Measurements from ENCODE around the gene SSBP3. TPM values are rescaled to one million over a fixed set of nuclear protein-coding genes. Genes with fewer than 3 reads are reported as not detected.

SSBP3 gene
- total and polyA plus RNA-seq, 4 donors: 23.3 to 108 (median 66.3) TPM

DNA sequence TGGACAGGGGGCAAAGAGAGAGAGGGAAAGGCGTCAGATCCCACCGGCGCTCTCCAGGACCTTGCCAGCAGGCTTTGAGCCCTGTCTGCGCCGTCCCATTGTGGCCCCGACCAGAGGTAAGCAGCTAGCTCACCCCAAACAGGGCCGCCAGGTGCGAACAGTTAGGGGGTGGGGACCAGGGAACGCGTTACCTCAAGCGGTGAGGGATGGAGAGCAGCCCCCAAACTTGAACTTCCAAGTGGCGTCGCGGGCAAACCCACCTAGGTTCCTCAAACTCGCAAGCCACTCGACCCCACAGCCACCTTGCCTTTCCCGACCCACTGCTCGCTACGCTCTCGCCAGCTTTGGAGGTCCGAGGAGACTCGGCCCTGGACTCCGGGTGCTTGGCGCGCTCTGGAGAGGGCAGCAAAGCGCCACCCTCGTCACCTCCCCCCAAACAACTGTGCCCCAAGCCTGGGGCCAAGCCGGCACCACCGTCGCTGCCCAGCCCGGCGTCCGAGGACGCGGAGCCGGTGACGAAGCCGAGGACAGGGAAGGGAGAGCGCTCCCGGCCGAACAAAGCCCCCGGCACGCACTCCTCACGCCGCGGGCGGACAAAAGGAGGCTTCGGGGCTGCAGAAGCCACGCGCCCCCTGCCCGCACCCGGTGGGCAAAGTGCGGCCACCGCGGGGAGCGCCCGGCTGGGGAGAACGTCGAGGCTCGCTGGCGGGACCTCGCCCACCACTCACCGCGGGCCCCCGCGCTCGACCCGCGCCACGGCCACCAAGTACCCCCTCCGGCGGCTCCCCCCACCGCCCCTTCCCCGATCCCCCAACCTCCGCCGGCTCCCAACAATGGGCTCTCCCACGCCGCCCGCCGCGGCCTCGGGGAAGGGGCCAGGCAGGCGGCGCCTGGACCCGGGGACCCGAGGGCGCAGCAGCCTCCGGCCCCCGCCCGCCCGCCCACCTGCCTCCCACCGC is 976 bp downstream of the SSBP3 start:
- Histone ChIP-seq H3K4me1 (ENCODE audit: control insufficient read depth, insufficient read depth, low read length) (peaks cover 38% of the 10 kb centered on the region), H3K27me3 (ENCODE audit: control insufficient read depth, insufficient read depth, low read length) (no peaks in the 10 kb centered on the region), H3K27ac (ENCODE audit: low read depth, low read length) (no peak overlapping the region), H3K36me3 (ENCODE audit: control insufficient read depth, insufficient read depth, low read length) (peaks cover 17% of the 10 kb centered on the region), H3K9me3 (ENCODE audit: control insufficient read depth, insufficient read depth, low read length) (no peaks in the 10 kb centered on the region), H3K4me3 (ENCODE audit: low read depth, low read length) (peak overlapping the region; percentile 66)
- WGBS (ENCODE audit: insufficient coverage): under 1% methylated on average over 86 of the region's 92 CpGs
- DNase-seq (ENCODE audit: low read depth in 4 of 6, low spot score in 6 of 6): peak in 2 of 6 donors; percentile 58 to 59

- H3K9me3 ChIP-seq (ENCODE audit: control insufficient read depth, insufficient read depth, low read length): no peaks in the 10 kb centered on the region
- H3K27ac ChIP-seq (ENCODE audit: low read depth, low read length): no peak overlapping the region
- H3K27me3 ChIP-seq (ENCODE audit: control insufficient read depth, insufficient read depth, low read length): no peaks in the 10 kb centered on the region
- peaks cover 32% of the 10 kb centered on the region for H3K4me1 ChIP-seq (ENCODE audit: control insufficient read depth, insufficient read depth, low read length)
- WGBS (ENCODE audit: insufficient coverage): 51% methylated on average over 8 of the region's 11 CpGs
- DNase-seq (ENCODE audit: low read depth in 4 of 6, low spot score in 6 of 6): no peak
- H3K36me3 ChIP-seq (ENCODE audit: control insufficient read depth, insufficient read depth, low read length): peaks cover 20% of the 10 kb centered on the region
- H3K4me3 ChIP-seq (ENCODE audit: low read depth, low read length): peak overlapping the region; percentile 66
Observed at GRCh38 chr1:54404263-54404662, 1.9 kb downstream of the SSBP3 start.

DNA sequence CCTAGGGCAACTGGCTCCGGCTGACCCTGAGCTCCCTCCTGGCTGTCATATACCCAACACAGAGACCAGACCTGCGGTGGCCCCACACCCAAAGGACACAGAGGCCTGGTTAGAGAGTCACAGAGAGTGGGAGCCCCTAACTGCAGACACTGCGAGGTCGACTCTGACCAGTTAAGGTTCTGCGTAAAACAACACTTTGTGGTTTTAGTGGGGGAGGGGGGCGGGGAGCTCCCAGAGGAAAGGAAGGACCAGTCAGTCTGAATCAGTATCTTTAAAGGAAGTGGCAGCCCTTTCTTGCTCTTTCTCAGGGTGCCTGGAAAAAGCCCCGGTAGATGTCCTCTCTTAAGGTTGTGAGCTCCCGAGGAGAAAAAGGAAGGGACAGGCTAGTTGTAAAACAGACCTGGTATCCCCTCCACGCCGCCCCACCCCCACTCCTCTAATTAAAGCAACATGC is 2.4 kb downstream of the SSBP3 start:
- Histone ChIP-seq H3K4me1 (ENCODE audit: control insufficient read depth, insufficient read depth, low read length) (peaks cover 32% of the 10 kb centered on the region), H3K9me3 (ENCODE audit: control insufficient read depth, insufficient read depth, low read length) (no peaks in the 10 kb centered on the region), H3K36me3 (ENCODE audit: control insufficient read depth, insufficient read depth, low read length) (peaks cover 23% of the 10 kb centered on the region), H3K27ac (ENCODE audit: low read depth, low read length) (no peak overlapping the region), H3K4me3 (ENCODE audit: low read depth, low read length) (peak overlapping the region; percentile 66), H3K27me3 (ENCODE audit: control insufficient read depth, insufficient read depth, low read length) (no peaks in the 10 kb centered on the region)
- 39% methylated on average over 6 of the region's 10 CpGs for WGBS (ENCODE audit: insufficient coverage)
- no peak for DNase-seq (ENCODE audit: low read depth in 4 of 6, low spot score in 6 of 6)

DNA sequence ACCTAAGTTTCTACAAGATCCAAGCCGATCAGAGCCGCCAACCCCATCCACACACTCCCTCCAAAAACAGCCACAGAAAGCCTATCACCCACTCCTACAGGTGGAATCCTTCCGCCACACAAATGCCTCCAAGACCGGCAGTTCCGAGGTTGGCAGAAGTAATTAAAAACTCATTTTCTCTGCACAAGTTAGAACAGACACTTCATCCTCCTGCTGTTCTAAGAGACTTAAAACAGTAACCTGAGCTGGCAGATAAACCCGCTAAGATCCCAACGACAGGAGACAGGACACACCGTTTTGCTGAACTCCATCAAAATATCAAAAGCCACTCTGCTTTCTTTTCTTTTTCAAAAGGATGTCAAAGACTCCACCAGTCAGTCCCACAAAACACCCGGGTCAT is 2.8 kb downstream of the SSBP3 start:
- Histone ChIP-seq H3K27ac (ENCODE audit: low read depth, low read length) (no peak overlapping the region), H3K9me3 (ENCODE audit: control insufficient read depth, insufficient read depth, low read length) (no peaks in the 10 kb centered on the region), H3K4me1 (ENCODE audit: control insufficient read depth, insufficient read depth, low read length) (peaks cover 29% of the 10 kb centered on the region), H3K27me3 (ENCODE audit: control insufficient read depth, insufficient read depth, low read length) (no peaks in the 10 kb centered on the region), H3K36me3 (ENCODE audit: control insufficient read depth, insufficient read depth, low read length) (peaks cover 27% of the 10 kb centered on the region), H3K4me3 (ENCODE audit: low read depth, low read length) (peak overlapping the region; percentile 24)
- 56% methylated on average over 9 of the region's 9 CpGs for WGBS (ENCODE audit: insufficient coverage)
- DNase-seq (ENCODE audit: low read depth in 4 of 6, low spot score in 6 of 6): no peak

GRCh38 chr1:54402896-54403295 is 3.3 kb downstream of the SSBP3 start:
- no peak overlapping the region for H3K4me3 ChIP-seq (ENCODE audit: low read depth, low read length)
- H3K4me1 ChIP-seq (ENCODE audit: control insufficient read depth, insufficient read depth, low read length): peaks cover 28% of the 10 kb centered on the region
- no peaks in the 10 kb centered on the region for H3K27me3 ChIP-seq (ENCODE audit: control insufficient read depth, insufficient read depth, low read length)
- peaks cover 30% of the 10 kb centered on the region for H3K36me3 ChIP-seq (ENCODE audit: control insufficient read depth, insufficient read depth, low read length)
- no peak overlapping the region for H3K27ac ChIP-seq (ENCODE audit: low read depth, low read length)
- no peak for DNase-seq (ENCODE audit: low read depth in 4 of 6, low spot score in 6 of 6)
- WGBS (ENCODE audit: insufficient coverage): 80% methylated on average over 2 of the region's 7 CpGs
- no peaks in the 10 kb centered on the region for H3K9me3 ChIP-seq (ENCODE audit: control insufficient read depth, insufficient read depth, low read length)

- DNase-seq (ENCODE audit: low read depth in 4 of 6, low spot score in 6 of 6): no peak
- H3K36me3 ChIP-seq (ENCODE audit: control insufficient read depth, insufficient read depth, low read length): peaks cover 36% of the 10 kb centered on the region
- WGBS (ENCODE audit: insufficient coverage): 92% methylated on average over 2 of the region's 6 CpGs
Observed at GRCh38 chr1:54401799-54402198, 4.4 kb downstream of the SSBP3 start.

DNA sequence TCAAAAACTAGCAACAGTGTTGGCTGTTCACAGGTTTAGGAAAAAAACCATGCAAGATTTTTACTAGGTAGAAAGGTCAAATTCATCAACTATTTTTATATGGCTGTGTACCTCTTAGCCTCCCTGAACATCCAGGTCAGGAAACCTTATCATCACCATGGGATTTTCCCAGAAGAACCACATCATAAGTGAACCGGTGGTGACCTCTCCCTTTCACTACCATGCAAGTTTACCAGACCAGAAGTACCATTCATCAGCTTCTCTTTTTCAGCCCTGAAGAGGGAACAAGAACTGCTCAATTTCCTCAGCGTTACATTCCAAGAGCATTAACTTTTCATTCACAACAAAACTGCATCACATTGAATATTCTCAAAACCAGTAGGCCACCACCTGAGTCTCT is 5.9 kb downstream of the SSBP3 start:
- WGBS (ENCODE audit: insufficient coverage): 95% methylated on average over 2 of the region's 2 CpGs
- Histone ChIP-seq H3K4me3 (ENCODE audit: low read depth, low read length) (no peak overlapping the region), H3K27me3 (ENCODE audit: control insufficient read depth, insufficient read depth, low read length) (no peaks in the 10 kb centered on the region), H3K36me3 (ENCODE audit: control insufficient read depth, insufficient read depth, low read length) (peaks cover 36% of the 10 kb centered on the region), H3K27ac (ENCODE audit: low read depth, low read length) (no peak overlapping the region), H3K4me1 (ENCODE audit: control insufficient read depth, insufficient read depth, low read length) (peaks cover 46% of the 10 kb centered on the region), H3K9me3 (ENCODE audit: control insufficient read depth, insufficient read depth, low read length) (no peaks in the 10 kb centered on the region)
- DNase-seq (ENCODE audit: low read depth in 4 of 6, low spot score in 6 of 6): no peak

More at GRCh38 chr1:54401799-54402198, 4.4 kb downstream of the SSBP3 start:
- Histone ChIP-seq H3K27me3 (ENCODE audit: control insufficient read depth, insufficient read depth, low read length) (no peaks in the 10 kb centered on the region), H3K4me1 (ENCODE audit: control insufficient read depth, insufficient read depth, low read length) (peaks cover 33% of the 10 kb centered on the region), H3K4me3 (ENCODE audit: low read depth, low read length) (no peak overlapping the region), H3K9me3 (ENCODE audit: control insufficient read depth, insufficient read depth, low read length) (no peaks in the 10 kb centered on the region), H3K27ac (ENCODE audit: low read depth, low read length) (no peak overlapping the region)

GRCh38 chr1:54399765-54400164 is 6.4 kb downstream of the SSBP3 start:
- Histone ChIP-seq H3K27ac (ENCODE audit: low read depth, low read length) (no peak overlapping the region), H3K36me3 (ENCODE audit: control insufficient read depth, insufficient read depth, low read length) (peaks cover 36% of the 10 kb centered on the region), H3K4me1 (ENCODE audit: control insufficient read depth, insufficient read depth, low read length) (peaks cover 44% of the 10 kb centered on the region), H3K4me3 (ENCODE audit: low read depth, low read length) (no peak overlapping the region), H3K27me3 (ENCODE audit: control insufficient read depth, insufficient read depth, low read length) (no peaks in the 10 kb centered on the region), H3K9me3 (ENCODE audit: control insufficient read depth, insufficient read depth, low read length) (no peaks in the 10 kb centered on the region)
- no peak for DNase-seq (ENCODE audit: low read depth in 4 of 6, low spot score in 6 of 6)
- WGBS (ENCODE audit: insufficient coverage): 100% methylated on average over 4 of the region's 4 CpGs

- DNase-seq (ENCODE audit: low read depth in 4 of 6, low spot score in 6 of 6): no peak
- H3K36me3 ChIP-seq (ENCODE audit: control insufficient read depth, insufficient read depth, low read length): peaks cover 32% of the 10 kb centered on the region
- no peak overlapping the region for H3K27ac ChIP-seq (ENCODE audit: low read depth, low read length)
- no peaks in the 10 kb centered on the region for H3K27me3 ChIP-seq (ENCODE audit: control insufficient read depth, insufficient read depth, low read length)
- no peak overlapping the region for H3K4me3 ChIP-seq (ENCODE audit: low read depth, low read length)
- H3K4me1 ChIP-seq (ENCODE audit: control insufficient read depth, insufficient read depth, low read length): peaks cover 40% of the 10 kb centered on the region
- no CpG with 5 or more reads among the region's 9 CpGs for WGBS (ENCODE audit: insufficient coverage)
- no peaks in the 10 kb centered on the region for H3K9me3 ChIP-seq (ENCODE audit: control insufficient read depth, insufficient read depth, low read length)
Observed at GRCh38 chr1:54398963-54399528, 7.1 kb downstream of the SSBP3 start.

Data from spinal cord (tissue), 10 donors.